NCI-H2227 (cell line): ENCODE data around the gene TBC1D12.
"Not testable (repeated sequence)": the region's sequence is repeated elsewhere in the genome, so short reads cannot be mapped to it uniquely, and the experiment has no call there.

Experiments
- DNase-seq: peaks from one replicate; lab custom pipeline; 2025; ENCODE audit not compliant: unreplicated experiment; lab: John Stamatoyannopoulos, UW

Gene TBC1D12

GRCh38 chr10:94451883-94452519, 49.7 kb downstream of the TBC1D12 start:
- no peak for DNase-seq

GRCh38 chr10:94456942-94457341, 54.6 kb downstream of the TBC1D12 start:
- no peak for DNase-seq

- no peak for DNase-seq
Measured at GRCh38 chr10:94459385-94459784, 57.0 kb downstream of the TBC1D12 start.

DNA sequence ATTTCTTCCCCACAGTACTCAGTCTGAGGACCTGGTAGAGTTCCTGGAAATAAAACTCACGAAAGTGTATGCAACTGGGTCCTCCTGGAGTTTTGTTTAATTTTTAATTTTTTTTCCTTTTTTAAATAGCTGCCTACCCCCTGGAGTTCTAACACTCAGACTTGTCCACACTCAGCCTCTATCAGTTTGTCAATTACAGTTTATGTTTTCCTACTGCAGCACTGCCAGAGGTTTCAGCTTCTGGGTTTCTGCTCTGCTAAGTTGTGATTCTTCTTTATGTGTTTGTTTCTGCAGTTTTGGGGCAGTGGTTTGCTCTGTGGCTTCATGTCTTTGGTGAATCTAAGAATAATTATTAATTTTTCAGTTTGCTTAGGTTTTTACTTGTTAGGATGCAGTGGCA, 59.2 kb downstream of the TBC1D12 start:
- DNase-seq: no peak

DNA sequence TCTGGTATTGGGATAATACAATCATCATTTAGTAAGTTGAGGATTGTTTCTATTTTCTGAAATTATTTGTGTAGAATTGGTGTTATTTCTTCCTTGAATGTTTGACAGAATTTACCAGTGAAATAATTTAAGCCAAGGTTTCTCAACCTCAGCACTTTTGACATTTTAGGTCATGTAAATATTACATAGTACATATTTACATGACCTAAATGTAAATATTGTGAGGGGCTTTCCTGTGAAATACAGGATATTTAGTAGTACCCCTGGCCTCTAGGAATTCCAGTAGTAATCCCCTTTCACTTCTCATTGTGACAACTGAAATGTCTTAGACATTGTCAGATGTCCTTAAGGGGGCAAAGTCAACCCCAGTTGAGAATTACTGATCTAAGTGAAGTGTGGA, 59.8 kb downstream of the TBC1D12 start:
- no peak for DNase-seq

DNA sequence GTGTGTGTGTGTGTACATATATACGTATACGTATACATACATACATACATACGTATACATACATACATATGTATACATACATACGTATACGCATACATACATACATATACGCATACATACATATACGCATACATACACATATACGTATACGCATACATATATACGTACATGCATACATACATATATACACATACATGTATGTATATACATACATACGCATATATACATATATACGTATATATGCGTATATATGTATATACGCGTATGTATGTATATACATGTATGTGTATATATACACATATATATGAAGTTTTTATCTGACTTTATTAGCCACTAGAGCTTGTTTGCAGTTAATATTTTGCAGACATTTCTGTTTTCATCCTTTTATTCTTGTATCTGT, 63.3 kb downstream of the TBC1D12 start:
- no peak for DNase-seq

DNA sequence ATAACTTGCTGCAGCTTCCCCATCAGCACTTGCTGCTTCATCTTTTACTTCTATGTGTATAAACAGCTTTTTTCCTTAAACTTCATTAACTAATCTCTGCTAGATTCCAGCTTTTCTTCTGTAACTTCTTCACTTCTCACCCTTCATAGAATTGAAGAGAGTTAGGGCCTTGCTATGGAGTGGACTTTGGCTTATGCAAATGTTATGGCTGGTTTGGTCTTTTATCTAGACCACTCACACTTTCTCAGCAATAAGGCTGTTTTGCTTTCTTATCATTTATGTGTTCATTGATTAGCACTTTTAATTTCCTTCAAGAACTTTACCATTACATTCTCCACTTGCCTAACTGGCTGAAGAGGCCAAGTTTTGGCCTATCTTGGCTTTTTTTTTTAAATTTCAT, 79.1 kb downstream of the TBC1D12 start:
- no peak for DNase-seq

DNA sequence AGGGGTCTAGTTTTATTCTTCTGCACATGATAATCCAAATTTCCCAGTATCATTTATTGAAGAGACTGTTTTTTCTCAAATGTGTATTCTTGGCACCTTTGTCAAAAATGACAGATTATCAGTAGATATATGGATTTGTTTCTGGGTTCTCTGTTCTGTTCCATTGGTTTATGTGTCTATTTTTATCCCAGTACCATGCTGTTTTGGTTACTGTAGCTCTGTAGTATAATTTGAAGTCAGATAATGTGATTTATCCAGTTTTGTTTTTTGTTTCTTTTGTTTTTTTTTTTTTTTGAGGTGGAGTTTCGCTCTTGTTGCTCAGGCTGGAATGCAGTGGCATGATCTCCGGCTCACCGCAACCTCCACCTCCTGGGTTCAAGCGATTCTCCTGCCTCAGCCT, 81.6 kb downstream of the TBC1D12 start:
- no peak for DNase-seq

- DNase-seq: no peak
Measured at GRCh38 chr10:94485094-94485493, 82.8 kb downstream of the TBC1D12 start.

DNA sequence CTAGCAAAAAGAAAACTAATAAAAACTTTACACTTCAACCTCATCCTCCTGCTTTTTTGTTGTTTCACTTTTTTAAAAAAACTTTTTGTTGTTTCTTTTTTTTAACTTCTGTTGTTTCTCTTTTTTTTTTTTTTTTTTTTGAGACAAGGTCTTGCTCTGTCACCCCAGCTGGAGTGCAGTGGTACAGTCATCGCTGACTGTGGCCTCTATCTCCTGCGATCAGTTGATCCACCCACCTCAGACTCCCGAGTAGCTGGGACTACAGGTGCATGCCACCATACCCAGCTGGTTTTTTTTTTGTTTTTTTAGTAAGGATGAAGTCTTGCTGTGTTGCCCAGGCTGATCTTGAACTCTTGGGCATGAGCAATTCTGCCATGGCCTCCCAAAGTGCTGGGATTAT, 85.2 kb downstream of the TBC1D12 start:
- DNase-seq: no peak

GRCh38 chr10:94489107-94489506, 86.8 kb downstream of the TBC1D12 start:
- DNase-seq: no peak

- no peak for DNase-seq
Measured at GRCh38 chr10:94489976-94490788, 87.8 kb downstream of the TBC1D12 start.

DNA sequence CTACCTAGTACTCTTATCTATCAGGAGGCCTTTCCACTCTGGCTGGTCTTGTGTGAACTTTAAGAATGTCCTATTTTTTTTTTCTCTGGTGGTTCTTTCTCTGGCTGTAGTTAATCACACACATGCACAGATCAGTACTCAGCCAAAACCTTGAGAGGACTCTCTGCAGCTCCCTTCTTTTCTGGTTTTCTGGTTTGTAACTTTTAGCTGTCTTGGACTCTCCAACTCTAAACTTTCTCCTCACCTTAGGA, 88.4 kb downstream of the TBC1D12 start:
- no peak for DNase-seq

DNA sequence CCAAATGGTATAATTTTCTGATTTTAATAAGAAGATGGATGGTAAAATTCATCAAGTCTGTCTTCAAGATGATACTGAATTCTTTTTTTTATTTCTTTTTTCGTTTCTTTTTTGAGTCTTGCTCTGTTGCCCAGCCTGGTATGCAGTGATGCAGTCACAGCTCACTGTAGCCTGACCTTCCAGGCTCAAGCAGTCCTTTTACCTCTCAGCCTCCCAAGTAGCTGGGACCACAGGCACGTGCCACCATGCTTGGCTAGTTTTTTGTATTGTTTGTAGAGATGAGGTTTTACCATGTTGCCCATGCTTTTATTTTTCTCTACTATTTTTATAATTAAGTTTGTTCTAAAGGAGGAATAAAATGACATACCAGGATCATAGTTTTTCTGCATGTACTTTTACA, 91.1 kb downstream of the TBC1D12 start:
- no peak for DNase-seq

GRCh38 chr10:94496010-94496409, 93.7 kb downstream of the TBC1D12 start:
- DNase-seq: no peak

DNA sequence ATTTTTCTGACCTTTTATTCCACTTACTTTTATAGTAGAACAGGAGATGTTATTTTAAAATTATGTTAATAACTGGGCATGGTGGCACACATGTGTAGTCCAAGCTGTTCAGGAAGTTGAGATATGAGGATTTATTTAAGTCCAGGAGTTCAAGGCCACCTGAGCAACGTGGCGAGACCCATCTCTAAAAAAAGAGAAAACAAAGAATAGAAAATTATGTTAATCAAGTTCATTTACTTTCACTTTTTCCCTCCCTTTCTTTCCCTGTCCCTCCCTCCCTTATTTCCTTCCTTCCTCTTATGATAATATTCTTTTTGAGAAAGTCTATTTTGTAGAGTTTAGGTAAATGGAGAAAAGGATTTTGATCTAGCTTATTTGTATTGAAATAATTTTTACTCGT, 94.3 kb downstream of the TBC1D12 start:
- no peak for DNase-seq

GRCh38 chr10:94500063-94500462, 97.7 kb downstream of the TBC1D12 start:
- DNase-seq: peak; percentile 3

GRCh38 chr10:94521276-94522250, 119.2 kb downstream of the TBC1D12 start:
- DNase-seq: no peak

- no peak for DNase-seq
Measured at GRCh38 chr10:94524146-94524545, 121.8 kb downstream of the TBC1D12 start.

DNA sequence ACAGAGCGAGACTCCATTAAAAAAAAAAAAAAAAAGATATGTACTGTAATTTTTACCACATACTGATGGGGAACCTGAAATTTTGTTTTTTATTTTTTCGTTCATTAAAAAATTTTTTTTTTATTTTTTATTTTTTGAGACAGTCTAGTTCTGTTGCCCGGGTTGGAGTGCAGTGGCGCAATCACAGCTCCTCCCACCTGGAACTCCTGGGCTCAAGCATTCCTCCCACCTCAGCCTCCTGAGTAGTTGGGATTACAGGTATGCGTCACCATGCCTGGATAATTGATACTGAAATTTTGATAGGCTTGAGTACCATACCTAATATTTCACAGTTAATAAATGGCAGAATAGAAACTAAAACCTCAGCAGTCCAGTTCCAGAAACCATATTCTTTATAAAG, 122.4 kb downstream of the TBC1D12 start:
- DNase-seq: no peak

DNA sequence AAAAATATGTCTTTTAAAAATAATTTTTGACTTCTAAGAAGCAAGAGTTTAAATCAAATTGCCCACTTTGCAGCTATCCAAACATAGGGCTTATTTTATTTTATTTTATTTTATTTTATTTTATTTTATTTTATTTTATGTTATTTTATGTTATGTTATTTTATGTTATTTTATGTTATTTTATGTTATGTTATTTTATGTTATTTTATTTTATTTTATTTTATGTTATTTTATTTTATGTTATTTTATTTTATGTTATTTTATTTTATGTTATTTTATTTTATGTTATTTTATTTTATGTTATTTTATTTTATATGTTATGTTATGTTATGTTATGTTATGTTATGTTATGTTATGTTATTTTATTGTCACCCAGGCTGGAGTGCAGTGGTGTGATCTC, 129.2 kb downstream of the TBC1D12 start:
- not testable (repeated sequence) for DNase-seq

DNA sequence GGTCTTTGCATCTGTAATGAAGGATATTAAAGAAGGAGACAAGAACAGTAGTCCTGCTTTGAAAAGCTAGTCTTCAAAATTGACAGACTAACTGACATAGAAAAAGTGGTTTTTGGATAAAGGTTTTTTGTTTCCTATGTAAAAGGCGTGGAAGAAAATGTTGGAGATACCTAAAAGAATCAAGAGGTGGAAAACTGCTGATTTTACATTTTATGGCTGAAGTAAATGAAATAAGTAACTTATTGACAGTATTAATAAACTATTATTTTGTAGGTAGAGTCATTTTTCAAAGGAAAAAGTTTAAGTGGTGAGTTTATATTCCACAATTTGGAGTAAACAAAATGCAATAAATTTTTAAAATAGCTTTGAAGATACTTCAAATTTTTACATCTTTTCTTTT, 130.7 kb downstream of the TBC1D12 start:
- no peak for DNase-seq
